IMR-90 (cell line): ENCODE data around the gene KRTAP29-1. TPM values are rescaled to one million over a fixed set of nuclear protein-coding genes. Genes with fewer than 3 reads are reported as not detected.

ENCODE experiments used
- ATAC-seq: fragments of 200-7000 bp; cut with Tn5 transposase; 2 replicates; pipeline ENCODE4 v1.9.1; 2020; ENCODE audit warnings: low read depth, mild to moderate bottlenecking, moderate library complexity
- BruUV-seq: library from RNA; stranded (reverse); fragments of 400-500 nt; replicated peaks from 2 replicates; lab custom pipeline; 2021; lab: Mats Ljungman, UMichigan
- CTCF ChIA-PET: fragments of 300-600 bp; formaldehyde crosslinking; extraction: SDS; loops from one replicate; lab custom pipeline; 2021; ENCODE audit warnings: antibody characterized with exemption; lab: Yijun Ruan, JAX
- POLR2A ChIA-PET: fragments of 300-600 bp; sonication (Branson Sonifier 250); formaldehyde crosslinking; loops from one replicate; lab custom pipeline; 2022; ENCODE audit warnings: antibody characterized with exemption; ENCODE audit not compliant: unreplicated experiment; lab: Charles Lee
- DNase-seq: peaks from one replicate; pipeline ENCODE4 v3.0.0; 2013
- H2AFZ ChIP-seq: replicated peaks from 2 replicates; pipeline ENCODE3; 2013; ENCODE audit warnings: low read length, mild to moderate bottlenecking; ENCODE audit not compliant: poor library complexity
- H2AK5ac ChIP-seq: 2 replicates; pipeline ENCODE4 v1.6.1; 2013; ENCODE audit warnings: low read depth, low read length, inconsistent platforms
- H2AK9ac ChIP-seq: replicated peaks from 2 replicates; pipeline ENCODE3; 2013; ENCODE audit warnings: mild to moderate bottlenecking, low read depth, low read length, moderate library complexity; ENCODE audit not compliant: poor library complexity
- H2BK120ac ChIP-seq: 2 replicates; pipeline ENCODE4 v1.6.1; 2013; ENCODE audit warnings: low read depth, low read length, inconsistent platforms
- H2BK15ac ChIP-seq: 3 replicates; pipeline ENCODE4 v1.6.1; 2013; ENCODE audit warnings: low read depth, low read length, inconsistent platforms
- H2BK20ac ChIP-seq: 2 replicates; pipeline ENCODE4 v1.6.1; 2013; ENCODE audit warnings: low read depth, mild to moderate bottlenecking, inconsistent platforms, low read length, moderate library complexity
- H2BK5ac ChIP-seq: 2 replicates; pipeline ENCODE4 v1.6.1; 2013; ENCODE audit warnings: mild to moderate bottlenecking, low read depth, low read length, inconsistent platforms; ENCODE audit not compliant: poor library complexity, severe bottlenecking
- H3K14ac ChIP-seq: replicated peaks from 2 replicates; pipeline ENCODE4 v1.6.1; 2013; ENCODE audit warnings: low read depth, low read length, inconsistent platforms
- H3K18ac ChIP-seq: 2 replicates; pipeline ENCODE4 v1.6.1; 2013; ENCODE audit warnings: low read depth, low read length, control low read depth
- H3K23ac ChIP-seq: 2 replicates; pipeline ENCODE4 v1.6.1; 2013; ENCODE audit warnings: low read depth, low read length, inconsistent platforms
- H3K27ac ChIP-seq: 2 replicates; pipeline ENCODE4 v1.5.1; 2013; ENCODE audit warnings: mild to moderate bottlenecking, control low read depth, low read length; ENCODE audit not compliant: insufficient read depth
- H3K27me3 ChIP-seq: 2 replicates; pipeline ENCODE4 v1.6.1; 2013; ENCODE audit warnings: low read length; ENCODE audit not compliant: control insufficient read depth, insufficient read depth
- H3K36me3 ChIP-seq: 2 replicates; pipeline ENCODE4 v1.6.1; 2013; ENCODE audit warnings: low read length, mixed read lengths; ENCODE audit not compliant: control insufficient read depth, insufficient read depth
- H3K4ac ChIP-seq: 2 replicates; pipeline ENCODE4 v1.6.1; 2013; ENCODE audit warnings: low read depth, low read length, inconsistent platforms
- H3K4me1 ChIP-seq: 2 replicates; pipeline ENCODE4 v1.6.1; 2013; ENCODE audit warnings: low read length, mixed read lengths; ENCODE audit not compliant: control insufficient read depth, insufficient read depth
- H3K4me2 ChIP-seq: 2 replicates; pipeline ENCODE4 v1.6.1; 2013; ENCODE audit warnings: low read depth, mild to moderate bottlenecking, control low read depth, low read length, moderate library complexity
- H3K4me3 ChIP-seq: 2 replicates; pipeline ENCODE4 v1.5.1; 2013; ENCODE audit warnings: low read depth, mild to moderate bottlenecking, control low read depth, low read length, moderate library complexity; ENCODE audit not compliant: insufficient read depth
- H3K56ac ChIP-seq: 2 replicates; pipeline ENCODE4 v1.6.1; 2013; ENCODE audit warnings: low read length, inconsistent platforms; ENCODE audit not compliant: insufficient read depth; ENCODE audit errors: extremely low read depth
- H3K79me1 ChIP-seq, 2 experiments: 2 replicates each; pipeline ENCODE4 v1.6.1; 2013; ENCODE audit warnings: low read length in 2 of 2, inconsistent platforms in 1 of 2, low read depth in 1 of 2
- H3K9ac ChIP-seq: 2 replicates; pipeline ENCODE4 v1.6.1; 2013; ENCODE audit warnings: low read depth, low read length, control low read depth
- H3K9me1 ChIP-seq: 2 replicates; pipeline ENCODE4 v1.6.1; 2013; ENCODE audit warnings: low read length, inconsistent platforms; ENCODE audit not compliant: insufficient read depth
- H3K9me3 ChIP-seq: 2 replicates; pipeline ENCODE4 v1.6.1; 2013; ENCODE audit warnings: low read length; ENCODE audit not compliant: control insufficient read depth, insufficient read depth
- H4K20me1 ChIP-seq: 2 replicates; pipeline ENCODE4 v1.6.1; 2013; ENCODE audit warnings: low read length, inconsistent platforms; ENCODE audit not compliant: insufficient read depth
- H4K5ac ChIP-seq: 2 replicates; pipeline ENCODE4 v1.6.1; 2013; ENCODE audit warnings: mild to moderate bottlenecking, low read depth, low read length, control low read depth
- H4K8ac ChIP-seq, 2 experiments: 2 replicates each; pipeline ENCODE4 v1.6.1; 2013; ENCODE audit warnings: low read depth in 2 of 2, low read length in 2 of 2, control low read depth in 1 of 2, inconsistent platforms in 1 of 2
- H4K91ac ChIP-seq: 2 replicates; pipeline ENCODE4 v1.6.1; 2013; ENCODE audit warnings: low read depth, low read length, inconsistent platforms; ENCODE audit not compliant: insufficient read depth
- CEBPB ChIP-seq: IDR thresholded peaks from 2 replicates; pipeline ENCODE4 v1.6.1; 2012; ENCODE audit warnings: low read depth, low read length, improper control_type of control experiment
- CHD1 ChIP-seq: IDR thresholded peaks from 2 replicates; pipeline ENCODE4 v1.6.1; 2012; ENCODE audit warnings: low read depth, low read length, improper control_type of control experiment
- FOS ChIP-seq: fragments of 150-350 bp; IDR thresholded peaks from 2 replicates; pipeline ENCODE4 v1.6.1; 2016; ENCODE audit warnings: low read depth, low read length
- MAFK ChIP-seq: IDR thresholded peaks from 2 replicates; pipeline ENCODE4 v1.6.1; 2012; ENCODE audit warnings: low read depth, low read length, improper control_type of control experiment
- MAZ ChIP-seq: IDR thresholded peaks from 2 replicates; pipeline ENCODE4 v1.6.1; 2012; ENCODE audit warnings: low read depth, mild to moderate bottlenecking, low read length, improper control_type of control experiment, moderate library complexity, borderline replicate concordance
- MXI1 ChIP-seq: IDR thresholded peaks from 2 replicates; pipeline ENCODE4 v1.6.1; 2012; ENCODE audit warnings: low read depth, mild to moderate bottlenecking, low read length, moderate library complexity, borderline replicate concordance
- NFE2L2 ChIP-seq: fragments of 150-350 bp; IDR thresholded peaks from 2 replicates; pipeline ENCODE4 v1.6.1; 2016; ENCODE audit warnings: low read depth, mild to moderate bottlenecking, low read length
- POLR2A ChIP-seq: IDR thresholded peaks from 2 replicates; pipeline ENCODE4 v1.6.1; 2012; ENCODE audit warnings: mild to moderate bottlenecking, low read depth, low read length
- RAD21 ChIP-seq: IDR thresholded peaks from 2 replicates; pipeline ENCODE4 v1.6.1; 2012; ENCODE audit warnings: low read length, improper control_type of control experiment
- RCOR1 ChIP-seq: IDR thresholded peaks from 2 replicates; pipeline ENCODE4 v1.6.1; 2012; ENCODE audit warnings: mild to moderate bottlenecking, low read length, improper control_type of control experiment; ENCODE audit not compliant: insufficient replicate concordance
- RFX5 ChIP-seq: IDR thresholded peaks from 2 replicates; pipeline ENCODE4 v1.8.0; 2012; ENCODE audit warnings: low read depth, mild to moderate bottlenecking, low read length, moderate library complexity
- SMC3 ChIP-seq: fragments of 150-350 bp; IDR thresholded peaks from 2 replicates; pipeline ENCODE4 v1.6.1; 2016; ENCODE audit warnings: low read depth, mild to moderate bottlenecking, antibody characterized with exemption, low read length, moderate library complexity
- WGBS, 2 experiments: methylation state at CpG; one replicate each; pipeline versions ENCODE4 v1.1.5 to v1.1.7; 2013; ENCODE audit warnings: missing lambda C conversion rate in 2 of 2; ENCODE audit not compliant: insufficient read length in 1 of 2; ENCODE audit errors: extremely low coverage in 2 of 2; 5-methylcytosine and 5-hydroxymethylcytosine counted together
- dilution Hi-C: fragments of 300-500 bp; cut with HindIII; formaldehyde crosslinking; loops from one replicate; pipeline ENCODE4 v1.14.3; 2018; ENCODE audit warnings: low sequenced_read_pairs; ENCODE audit not compliant: unreplicated experiment
- in situ Hi-C: fragments of 300-500 bp; cut with MboI; formaldehyde crosslinking; loops from 3 replicates; pipeline ENCODE4 v1.14.3; 2019; ENCODE audit warnings: low sequenced_read_pairs, inconsistent platforms, mixed read lengths
- intact Hi-C: fragments of 100-400 bp; cut with micrococcal nuclease; formaldehyde crosslinking; loops from 2 replicates; pipeline ENCODE4 v1.10.0; 2022
- polyA plus RNA-seq, 3 experiments: library from polyadenylated mRNA; depleted of rRNA; stranded (reverse); fragments of >200 nt; gene quantifications; 2 replicates each; pipeline ENCODE4 v1.2.3, GENCODE V29; 2012; ENCODE audit warnings: low replicate concordance in 1 of 3
- total RNA-seq: library from RNA; depleted of rRNA; stranded (reverse); fragments of >200 nt; gene quantifications from 2 replicates; pipeline ENCODE4 v1.2.3, GENCODE V29; 2012
- TF ChIP-seq, protein P1 (sequence below): fragments of 150-350 bp; IDR thresholded peaks from 2 replicates; pipeline ENCODE4 v1.6.1; 2017; ENCODE audit warnings: mild to moderate bottlenecking, antibody characterized with exemption, low read length, low read depth

The KRTAP29-1 gene
- total and polyA plus RNA-seq, 2 of the 4 experiments (the other 2 are of a cell fraction) = not detected

DNA sequence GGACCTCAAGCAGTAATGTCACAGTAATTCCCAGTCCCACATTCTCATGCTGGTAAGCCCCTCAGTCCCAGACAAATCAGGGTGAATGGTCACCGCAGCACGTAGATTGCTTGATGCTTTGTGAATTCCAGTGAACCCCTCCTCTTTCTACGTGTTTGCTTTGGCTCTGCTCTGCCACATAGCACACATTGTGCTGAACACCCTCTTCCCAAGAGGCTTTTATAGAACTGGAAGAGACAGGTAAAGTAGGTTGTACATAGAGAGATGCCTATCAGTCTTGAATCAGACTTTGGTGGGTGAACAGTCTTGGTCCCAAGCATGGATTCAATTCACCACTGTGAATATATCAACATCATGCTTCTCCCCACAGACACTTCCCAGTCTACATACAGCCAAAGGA, 38.1 kb downstream of the KRTAP29-1 start:
- DNase-seq (no peak), ATAC-seq (no peak)
- Histone ChIP-seq H2BK5ac (no peak overlapping the region), H3K27me3 (peaks cover 9% of the 10 kb centered on the region), H4K8ac (no peak overlapping the region), H3K14ac (no peak overlapping the region), H3K9ac (no peak overlapping the region), H3K9me3 (no peaks in the 10 kb centered on the region), H3K23ac (no peak overlapping the region), H2AK5ac (no peak overlapping the region), H3K18ac (no peak overlapping the region), H3K56ac (no peak overlapping the region), H3K4me2 (no peak overlapping the region), H2BK15ac (peak overlapping the region; percentile 2; the same call in 1 of the 3 replicates), H3K9me1 (no peaks in the 10 kb centered on the region), H3K79me1 (no peaks in the 10 kb centered on the region), H4K5ac (no peak overlapping the region), H2AK9ac (peak overlapping the region; percentile 37), H3K4ac (no peak overlapping the region), H4K20me1 (no peaks in the 10 kb centered on the region), H2BK120ac (no peak overlapping the region), H3K27ac (no peak overlapping the region), H3K36me3 (no peaks in the 10 kb centered on the region), H3K4me3 (no peak overlapping the region), H2AFZ (no peak overlapping the region), H2BK20ac (no peak overlapping the region; the same call in 1 of the 2 replicates), H4K91ac (0 out of 2 replicates have a peak overlapping the region, but pooled peaks have one; percentile 7), H3K4me1 (no peaks in the 10 kb centered on the region)
- dilution Hi-C loops = no loop called here
- CTCF ChIA-PET = interaction anchor here (0.7 kb wide), 1 partner anchor 11 kb away, joined by 3 read pairs; no protein-coding TSS in a partner anchor
- no CpG with 5 or more reads among the region's 3 CpGs for WGBS, 2 experiments
- POLR2A ChIA-PET = no interaction called here
- BruUV-seq = no TSS peak
- in situ Hi-C loops = no loop called here
- intact Hi-C loops = loop anchor here (2.0 kb wide), 1 partner anchor 14 kb away; no protein-coding TSS in a partner anchor
- TF ChIP-seq, protein P1, sequence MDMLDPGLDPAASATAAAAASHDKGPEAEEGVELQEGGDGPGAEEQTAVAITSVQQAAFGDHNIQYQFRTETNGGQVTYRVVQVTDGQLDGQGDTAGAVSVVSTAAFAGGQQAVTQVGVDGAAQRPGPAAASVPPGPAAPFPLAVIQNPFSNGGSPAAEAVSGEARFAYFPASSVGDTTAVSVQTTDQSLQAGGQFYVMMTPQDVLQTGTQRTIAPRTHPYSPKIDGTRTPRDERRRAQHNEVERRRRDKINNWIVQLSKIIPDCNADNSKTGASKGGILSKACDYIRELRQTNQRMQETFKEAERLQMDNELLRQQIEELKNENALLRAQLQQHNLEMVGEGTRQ = no peak
- no peak for TF ChIP-seq RCOR1
- no peak for TF ChIP-seq RAD21
- TF ChIP-seq MAZ = no peak
- TF ChIP-seq SMC3 = no peak
- TF ChIP-seq MAFK = no peak
- TF ChIP-seq POLR2A = no peak
- no peak for TF ChIP-seq MXI1
- TF ChIP-seq CHD1 = no peak
- no peak for TF ChIP-seq NFE2L2
- no peak for TF ChIP-seq RFX5
- TF ChIP-seq FOS = no peak
- no peak for TF ChIP-seq CEBPB
